Mesenchymal stem cell (in vitro differentiated cells and primary cell): ENCODE measurements around the gene SKI.

Experiments used
- DNase-seq: peaks from one replicate; pipeline ENCODE4 v3.0.0-alpha.2; 2013
- H2AFZ ChIP-seq: one replicate; pipeline ENCODE4 v1.6.1; 2013; ENCODE audit warnings: low read depth, mild to moderate bottlenecking, control low read depth, inconsistent platforms, low read length, moderate library complexity
- H2AK5ac ChIP-seq: 2 replicates; pipeline ENCODE4 v1.6.1; 2013; ENCODE audit warnings: low read length, moderate library complexity, mild to moderate bottlenecking, inconsistent platforms; ENCODE audit not compliant: severe bottlenecking
- H2BK120ac ChIP-seq: one replicate; pipeline ENCODE4 v1.6.1; 2013; ENCODE audit warnings: low read depth, mild to moderate bottlenecking, inconsistent platforms, low read length, moderate library complexity
- H2BK12ac ChIP-seq, 2 experiments: one replicate each; pipeline ENCODE4 v1.6.1; 2013; ENCODE audit warnings: inconsistent platforms in 2 of 2, low read length in 2 of 2, mild to moderate bottlenecking in 2 of 2, moderate library complexity in 2 of 2, control low read depth in 1 of 2
- H2BK15ac ChIP-seq: one replicate; pipeline ENCODE4 v1.6.1; 2013; ENCODE audit warnings: mild to moderate bottlenecking, low read depth, inconsistent platforms; ENCODE audit not compliant: poor library complexity, severe bottlenecking
- H2BK5ac ChIP-seq: 2 replicates; pipeline ENCODE4 v1.6.1; 2013; ENCODE audit warnings: low read depth, mild to moderate bottlenecking, low read length, control low read depth, inconsistent platforms; ENCODE audit not compliant: poor library complexity, severe bottlenecking
- H3K14ac ChIP-seq, 2 experiments: one replicate each; pipeline ENCODE4 v1.6.1; 2013; ENCODE audit warnings: inconsistent platforms in 2 of 2, low read length in 2 of 2, control low read depth in 1 of 2, mild to moderate bottlenecking in 1 of 2, moderate library complexity in 1 of 2
- H3K18ac ChIP-seq, 2 experiments: one replicate each; pipeline ENCODE4 v1.6.1; 2013; ENCODE audit warnings: inconsistent platforms in 2 of 2, low read length in 2 of 2, control low read depth in 1 of 2, low read depth in 1 of 2, mild to moderate bottlenecking in 1 of 2
- H3K23ac ChIP-seq, 2 experiments: one replicate each; pipeline ENCODE4 v1.6.1; 2013; ENCODE audit warnings: inconsistent platforms in 2 of 2, low read length in 2 of 2, mild to moderate bottlenecking in 2 of 2, moderate library complexity in 2 of 2, control low read depth in 1 of 2
- H3K27ac ChIP-seq: 2 replicates; pipeline ENCODE4 v1.5.1; 2013; ENCODE audit warnings: mild to moderate bottlenecking, moderate library complexity, low read length, control low read depth, inconsistent platforms; ENCODE audit not compliant: poor library complexity, severe bottlenecking
- H3K27me3 ChIP-seq, 2 experiments: 2 replicates each; pipeline versions ENCODE4 v1.6.1 to v1.7.0; 2013; ENCODE audit warnings: low read length in 2 of 2, mild to moderate bottlenecking in 2 of 2, moderate library complexity in 2 of 2, control low read depth in 1 of 2, inconsistent platforms in 1 of 2; ENCODE audit not compliant: control insufficient read depth in 1 of 2, insufficient read depth in 1 of 2
- H3K36me3 ChIP-seq, 2 experiments: 2 replicates each; pipeline versions ENCODE4 v1.6.1 to v1.7.0; 2013; ENCODE audit warnings: low read length in 2 of 2, control low read depth in 1 of 2, inconsistent platforms in 1 of 2, low read depth in 1 of 2, mild to moderate bottlenecking in 1 of 2; ENCODE audit not compliant: insufficient read depth in 2 of 2, control insufficient read depth in 1 of 2
- H3K4ac ChIP-seq, 2 experiments: one replicate each; pipeline ENCODE4 v1.6.1; 2013; ENCODE audit warnings: inconsistent platforms in 2 of 2, low read length in 2 of 2, mild to moderate bottlenecking in 2 of 2, moderate library complexity in 2 of 2, control low read depth in 1 of 2, low read depth in 1 of 2
- H3K4me1 ChIP-seq: 2 replicates; pipeline ENCODE4 v1.6.1; 2013; ENCODE audit warnings: low read depth, low read length, control low read depth; ENCODE audit not compliant: control insufficient read depth, insufficient read depth
- H3K4me2 ChIP-seq: 2 replicates; pipeline ENCODE4 v1.6.1; 2013; ENCODE audit warnings: low read length, mild to moderate bottlenecking, inconsistent platforms; ENCODE audit not compliant: poor library complexity, severe bottlenecking
- H3K4me3 ChIP-seq, 2 experiments: 2 replicates each; pipeline versions ENCODE4 v1.5.1 to v1.7.0; 2013; ENCODE audit warnings: low read length in 2 of 2, mild to moderate bottlenecking in 2 of 2, control low read depth in 1 of 2, low read depth in 1 of 2; ENCODE audit not compliant: insufficient read depth in 1 of 2
- H3K79me1 ChIP-seq: replicated peaks from 2 replicates; pipeline ENCODE4 v1.6.1; 2013; ENCODE audit warnings: mild to moderate bottlenecking, control low read depth, low read length, inconsistent platforms; ENCODE audit not compliant: poor library complexity, severe bottlenecking
- H3K9ac ChIP-seq: 2 replicates; pipeline ENCODE4 v1.7.0; 2013; ENCODE audit warnings: mild to moderate bottlenecking, low read length, moderate library complexity
- H3K9me3 ChIP-seq: 2 replicates; pipeline ENCODE4 v1.7.0; 2013; ENCODE audit warnings: mild to moderate bottlenecking, low read length; ENCODE audit not compliant: control insufficient read depth
- H4K8ac ChIP-seq: one replicate; pipeline ENCODE4 v1.6.1; 2013; ENCODE audit warnings: inconsistent platforms, mild to moderate bottlenecking, low read length, moderate library complexity
- H4K91ac ChIP-seq: one replicate; pipeline ENCODE4 v1.6.1; 2013; ENCODE audit warnings: mild to moderate bottlenecking, low read length, inconsistent platforms
- WGBS: methylation state at CpG from one replicate; pipeline ENCODE4 v1.1.7; 2013; ENCODE audit warnings: mixed read lengths; 5-methylcytosine and 5-hydroxymethylcytosine counted together

SKI gene

DNA sequence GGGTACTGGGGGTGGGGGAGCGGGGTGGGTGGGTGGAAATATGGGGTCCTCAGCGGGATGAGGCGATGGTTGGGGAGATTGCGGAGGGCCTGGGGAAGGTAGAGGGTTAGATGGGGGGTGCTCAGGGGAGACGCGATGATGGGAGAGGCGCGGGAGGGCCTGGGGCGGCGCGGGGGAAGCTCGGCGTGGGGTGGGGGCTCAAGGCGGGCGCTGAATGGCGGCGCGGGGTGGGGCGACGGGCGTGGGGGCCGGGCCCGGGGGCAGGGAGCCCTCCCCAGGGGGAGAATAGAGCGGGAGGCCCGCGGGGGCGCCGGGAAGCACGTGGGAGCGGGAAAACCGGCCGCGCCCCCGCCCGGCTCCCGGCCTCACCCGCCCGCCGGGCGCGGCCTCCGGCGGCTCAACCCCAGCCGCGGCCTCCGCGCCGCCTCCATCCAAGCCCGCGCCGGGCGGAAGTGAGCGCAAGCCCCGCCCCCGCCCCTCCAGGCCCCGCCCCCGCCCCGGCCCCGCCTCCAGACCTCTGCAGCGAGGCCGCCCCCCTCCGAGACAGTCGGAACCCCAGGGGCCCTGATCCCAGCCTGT lies 33.7 kb upstream of the SKI start, which contains the start of gene FAAP20:
FAAP20 (minus strand) TSS at position 454 of the 579 bp plus-strand sequence; CDS start at position 431, 23 bp downstream.
- H3K4me2 ChIP-seq = peak within 1 kb of the TSS; percentile 83
- H2BK12ac ChIP-seq = peak within 1 kb of the TSS; percentile 57 to 76
- peak within 1 kb of the TSS; percentile 54 for H2AK5ac ChIP-seq
- H2AFZ ChIP-seq = no peak within 1 kb of the TSS
- H3K36me3 ChIP-seq = peaks cover 0 to 39% of the 10 kb centered on the region in 2 experiments
- H2BK15ac ChIP-seq = peak within 1 kb of the TSS; percentile 99
- no peaks in the 10 kb centered on the region for H3K9me3 ChIP-seq
- peak within 1 kb of the TSS; percentile 92 for H2BK120ac ChIP-seq
- peak within 1 kb of the TSS; percentile 94 for H4K91ac ChIP-seq
- H3K4ac ChIP-seq = peak within 1 kb of the TSS; percentile 77 to 90
- H3K23ac ChIP-seq = peak within 1 kb of the TSS in 1 of 2 experiments; percentile 74
- peak within 1 kb of the TSS; percentile 69 to 82 for H3K4me3 ChIP-seq
- peaks cover 31% of the 10 kb centered on the region for H3K79me1 ChIP-seq
- H3K4me1 ChIP-seq = peaks cover 45% of the 10 kb centered on the region
- DNase-seq = no peak
- whole genome bisulfite sequencing = 0% methylated on average over 2 of the region's 63 CpGs
- H3K27ac ChIP-seq = peak within 1 kb of the TSS; percentile 91
- peak within 1 kb of the TSS in 1 of 2 experiments; percentile 84 for H3K14ac ChIP-seq
- peak within 1 kb of the TSS; percentile 89 for H2BK5ac ChIP-seq
- H3K18ac ChIP-seq = peak within 1 kb of the TSS; percentile 92 to 93
- H4K8ac ChIP-seq = peak within 1 kb of the TSS; percentile 96
- no peaks in the 10 kb centered on the region for H3K27me3 ChIP-seq
- peak within 1 kb of the TSS; percentile 88 for H3K9ac ChIP-seq

DNA sequence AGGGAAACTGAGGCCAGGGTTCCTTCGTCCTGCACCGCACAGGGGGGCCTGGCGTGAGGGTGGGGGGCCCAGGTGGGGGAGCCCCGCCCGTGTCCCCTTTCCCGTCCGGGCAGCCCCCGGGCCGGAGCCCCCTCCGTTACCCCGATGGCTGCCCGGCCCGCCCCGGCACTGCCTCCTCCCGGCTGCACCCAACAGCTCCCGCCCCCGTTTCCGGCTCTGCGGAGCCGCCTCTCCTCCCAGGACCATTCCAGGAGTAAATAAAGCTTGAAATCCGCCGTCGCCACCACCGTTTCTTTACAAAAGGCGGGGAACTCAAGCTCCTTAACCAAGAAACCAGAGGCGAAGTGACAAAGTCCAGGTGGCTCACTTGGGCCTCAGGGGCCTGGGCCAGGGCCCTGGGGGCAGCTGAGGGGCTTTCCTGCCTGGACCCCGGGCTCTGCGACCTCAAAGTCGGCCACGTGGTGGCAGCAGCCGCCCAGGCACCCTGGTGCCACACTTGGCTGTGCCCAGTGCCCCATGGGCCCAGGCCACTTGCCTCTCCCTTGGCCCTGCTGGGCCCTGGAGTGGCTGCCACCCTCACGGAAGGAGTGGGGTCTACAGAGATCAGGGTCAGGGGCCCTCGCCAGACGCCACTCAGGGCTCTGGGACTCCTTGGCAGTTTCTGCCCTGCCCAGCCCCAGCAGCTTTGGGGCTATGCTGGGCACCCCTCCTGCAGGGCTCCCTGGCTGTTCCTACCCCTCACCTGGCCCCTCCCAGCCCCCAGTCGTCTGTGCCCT lies 33.0 kb upstream of the SKI start:
- H3K4me2 ChIP-seq = peak overlapping the region; percentile 83
- under 1% methylated on average over 35 of the region's 35 CpGs for WGBS
- H3K36me3 ChIP-seq = peaks cover 0 to 32% of the 10 kb centered on the region in 2 experiments
- H3K4me1 ChIP-seq = peaks cover 47% of the 10 kb centered on the region
- peak overlapping the region; percentile 58 to 90 for H3K4ac ChIP-seq
- H3K14ac ChIP-seq = peak overlapping the region in 1 of 2 experiments; percentile 38
- DNase-seq = peak; percentile 92
- peak overlapping the region; percentile 69 to 82 for H3K4me3 ChIP-seq
- H4K8ac ChIP-seq = peak overlapping the region; percentile 96
- peak overlapping the region; percentile 91 for H3K27ac ChIP-seq
- peak overlapping the region; percentile 88 for H3K9ac ChIP-seq
- peaks cover 27% of the 10 kb centered on the region for H3K79me1 ChIP-seq
- no peaks in the 10 kb centered on the region for H3K9me3 ChIP-seq
- H3K23ac ChIP-seq = peak overlapping the region in 1 of 2 experiments; percentile 51
- H2BK15ac ChIP-seq = peak overlapping the region; percentile 99
- H2BK12ac ChIP-seq = peak overlapping the region; percentile 14 to 76
- H2AK5ac ChIP-seq = peak overlapping the region; percentile 54
- H4K91ac ChIP-seq = peak overlapping the region; percentile 94
- no peaks in the 10 kb centered on the region for H3K27me3 ChIP-seq
- H2BK5ac ChIP-seq = peak overlapping the region; percentile 89
- H2BK120ac ChIP-seq = peak overlapping the region; percentile 92
- H2AFZ ChIP-seq = no peak overlapping the region
- peak overlapping the region; percentile 92 to 93 for H3K18ac ChIP-seq

- H2BK5ac ChIP-seq = no peak overlapping the region
- H3K18ac ChIP-seq = no peak overlapping the region
- no peak overlapping the region for H4K91ac ChIP-seq
- H4K8ac ChIP-seq = peak overlapping the region; percentile 95
- WGBS = 83% methylated on average over 11 of the region's 11 CpGs
- H2BK12ac ChIP-seq = peak overlapping the region; percentile 16 to 61
- peaks cover 43% of the 10 kb centered on the region for H3K4me1 ChIP-seq
- H3K36me3 ChIP-seq = peaks cover 0 to 25% of the 10 kb centered on the region in 2 experiments
- no peaks in the 10 kb centered on the region for H3K9me3 ChIP-seq
- no peak overlapping the region for H2AFZ ChIP-seq
- peaks cover 20% of the 10 kb centered on the region for H3K79me1 ChIP-seq
- H2BK120ac ChIP-seq = peak overlapping the region; percentile 92
- H2AK5ac ChIP-seq = no peak overlapping the region
- H3K4me2 ChIP-seq = no peak overlapping the region
- H3K4ac ChIP-seq = peak overlapping the region; percentile 58 to 86
- no peak overlapping the region for H2BK15ac ChIP-seq
- no peak overlapping the region for H3K4me3 ChIP-seq
- H3K27ac ChIP-seq = no peak overlapping the region
- no peaks in the 10 kb centered on the region for H3K27me3 ChIP-seq
- no peak for DNase-seq
- H3K14ac ChIP-seq = no peak overlapping the region
- H3K23ac ChIP-seq = no peak overlapping the region
- H3K9ac ChIP-seq = peak overlapping the region; percentile 88
These were observed 32.3 kb upstream of the SKI start for GRCh38 chr1:2195785-2196184.
